ENCODE data around the gene PAWR. TPM values are rescaled to one million over a fixed set of nuclear protein-coding genes. Genes with fewer than 3 reads are reported as not detected.

PAWR gene
- total and polyA plus RNA-seq, 2 of the 13 experiments (the other 11 are each of a cell fraction or from before 2014, with no cell fraction given), result 29.1 to 36.1 TPM

- TF ChIP-seq, protein P1, sequence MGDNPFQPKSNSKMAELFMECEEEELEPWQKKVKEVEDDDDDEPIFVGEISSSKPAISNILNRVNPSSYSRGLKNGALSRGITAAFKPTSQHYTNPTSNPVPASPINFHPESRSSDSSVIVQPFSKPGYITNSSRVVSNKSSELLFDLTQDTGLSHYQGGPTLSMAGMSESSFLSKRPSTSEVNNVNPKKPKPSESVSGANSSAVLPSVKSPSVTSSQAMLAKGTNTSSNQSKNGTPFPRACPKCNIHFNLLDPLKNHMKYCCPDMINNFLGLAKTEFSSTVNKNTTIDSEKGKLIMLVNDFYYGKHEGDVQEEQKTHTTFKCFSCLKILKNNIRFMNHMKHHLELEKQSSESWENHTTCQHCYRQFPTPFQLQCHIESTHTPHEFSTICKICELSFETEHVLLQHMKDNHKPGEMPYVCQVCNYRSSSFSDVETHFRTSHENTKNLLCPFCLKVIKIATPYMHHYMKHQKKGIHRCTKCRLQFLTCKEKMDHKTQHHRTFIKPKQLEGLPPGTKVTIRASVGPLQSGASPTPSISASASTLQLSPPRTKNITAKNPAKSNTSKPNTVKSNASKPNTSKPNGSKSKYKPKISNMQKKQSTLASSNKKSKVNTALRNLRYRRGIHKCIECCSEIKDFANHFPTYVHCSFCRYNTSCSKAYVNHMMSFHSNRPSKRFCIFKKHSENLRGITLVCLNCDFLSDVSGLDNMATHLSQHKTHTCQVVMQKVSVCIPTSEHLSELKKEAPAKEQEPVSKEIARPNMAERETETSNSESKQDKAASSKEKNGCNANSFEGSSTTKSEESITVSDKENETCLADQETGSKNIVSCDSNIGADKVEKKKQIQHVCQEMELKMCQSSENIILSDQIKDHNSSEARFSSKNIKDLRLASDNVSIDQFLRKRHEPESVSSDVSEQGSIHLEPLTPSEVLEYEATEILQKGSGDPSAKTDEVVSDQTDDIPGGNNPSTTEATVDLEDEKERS (CRISPR knock-in tag; IDR thresholded peaks at IDR 0.05), result no peak
- TF ChIP-seq, protein P2, sequence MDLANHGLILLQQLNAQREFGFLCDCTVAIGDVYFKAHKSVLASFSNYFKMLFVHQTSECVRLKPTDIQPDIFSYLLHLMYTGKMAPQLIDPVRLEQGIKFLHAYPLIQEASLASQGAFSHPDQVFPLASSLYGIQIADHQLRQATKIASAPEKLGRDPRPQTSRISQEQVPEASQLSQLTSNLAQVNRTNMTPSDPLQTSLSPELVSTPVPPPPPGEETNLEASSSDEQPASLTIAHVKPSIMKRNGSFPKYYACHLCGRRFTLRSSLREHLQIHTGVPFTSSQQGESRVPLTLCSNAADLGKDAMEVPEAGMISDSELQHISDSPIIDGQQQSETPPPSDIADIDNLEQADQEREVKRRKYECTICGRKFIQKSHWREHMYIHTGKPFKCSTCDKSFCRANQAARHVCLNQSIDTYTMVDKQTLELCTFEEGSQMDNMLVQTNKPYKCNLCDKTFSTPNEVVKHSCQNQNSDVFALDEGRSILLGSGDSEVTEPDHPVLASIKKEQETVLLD (CRISPR knock-in tag; IDR thresholded peaks at IDR 0.05; ENCODE audit: low read depth), result no peak
- TF ChIP-seq ZNF281 (CRISPR knock-in tag; IDR thresholded peaks at IDR 0.05; ENCODE audit: borderline replicate concordance) (no peak), PRMT3 (CRISPR knock-in tag; IDR thresholded peaks at IDR 0.05; ENCODE audit: borderline replicate concordance, low read depth) (no peak), SNAI1 (CRISPR knock-in tag; IDR thresholded peaks at IDR 0.05; ENCODE audit: borderline replicate concordance) (no peak), SIN3B (IDR thresholded peaks at IDR 0.05; ENCODE audit: low read length) (no peak), ZNF547 (CRISPR knock-in tag; IDR thresholded peaks at IDR 0.05) (no peak), ZBTB1 (CRISPR knock-in tag; IDR thresholded peaks at IDR 0.05; ENCODE audit: borderline replicate concordance) (no peak), NONO (IDR thresholded peaks at IDR 0.05) (no peak), NONO (CRISPR knock-in tag; conservative IDR thresholded peaks at IDR 0.05) (no peak; the same call in 1 of the 2 replicates), RELA (CRISPR knock-in tag; IDR thresholded peaks at IDR 0.05) (no peak), ZNF225 (CRISPR knock-in tag; IDR thresholded peaks at IDR 0.05) (no peak), THAP11 (CRISPR knock-in tag; IDR thresholded peaks at IDR 0.05) (peak; percentile 32; the same call in 1 of the 2 replicates), PREB (CRISPR knock-in tag; IDR thresholded peaks at IDR 0.05) (no peak), MYC (CRISPR knock-in tag; IDR thresholded peaks at IDR 0.05; ENCODE audit: borderline replicate concordance) (no peak), ZBTB38 (CRISPR knock-in tag; IDR thresholded peaks at IDR 0.05) (no peak), FOSL1 (CRISPR knock-in tag; IDR thresholded peaks at IDR 0.05; ENCODE audit: borderline replicate concordance) (no peak), ZFP36 (IDR thresholded peaks at IDR 0.05; ENCODE audit: borderline replicate concordance, low read depth, low read length, partially characterized antibody) (no peak), RFX1 (IDR thresholded peaks at IDR 0.05) (no peak), PLRG1 (conservative IDR thresholded peaks at IDR 0.05) (no peak)
These were observed 142.8 kb downstream of the PAWR start (continued) for GRCh38 chr12:79547735-79548609.
